KBM-7 (cell line): ENCODE results near the gene CYP4V2.

ENCODE experiments used
- DNase-seq: peaks from one replicate; pipeline ENCODE4 v3.0.0-alpha.2; 2015
- in situ Hi-C: fragments of 300-500 bp; cut with MboI; formaldehyde crosslinking; loops from 2 replicates; pipeline ENCODE4 v1.14.3; 2020; ENCODE audit warnings: low sequenced_read_pairs, low pct_unique_long_range_greater_than_20kb, mixed read lengths

The CYP4V2 gene

DNA sequence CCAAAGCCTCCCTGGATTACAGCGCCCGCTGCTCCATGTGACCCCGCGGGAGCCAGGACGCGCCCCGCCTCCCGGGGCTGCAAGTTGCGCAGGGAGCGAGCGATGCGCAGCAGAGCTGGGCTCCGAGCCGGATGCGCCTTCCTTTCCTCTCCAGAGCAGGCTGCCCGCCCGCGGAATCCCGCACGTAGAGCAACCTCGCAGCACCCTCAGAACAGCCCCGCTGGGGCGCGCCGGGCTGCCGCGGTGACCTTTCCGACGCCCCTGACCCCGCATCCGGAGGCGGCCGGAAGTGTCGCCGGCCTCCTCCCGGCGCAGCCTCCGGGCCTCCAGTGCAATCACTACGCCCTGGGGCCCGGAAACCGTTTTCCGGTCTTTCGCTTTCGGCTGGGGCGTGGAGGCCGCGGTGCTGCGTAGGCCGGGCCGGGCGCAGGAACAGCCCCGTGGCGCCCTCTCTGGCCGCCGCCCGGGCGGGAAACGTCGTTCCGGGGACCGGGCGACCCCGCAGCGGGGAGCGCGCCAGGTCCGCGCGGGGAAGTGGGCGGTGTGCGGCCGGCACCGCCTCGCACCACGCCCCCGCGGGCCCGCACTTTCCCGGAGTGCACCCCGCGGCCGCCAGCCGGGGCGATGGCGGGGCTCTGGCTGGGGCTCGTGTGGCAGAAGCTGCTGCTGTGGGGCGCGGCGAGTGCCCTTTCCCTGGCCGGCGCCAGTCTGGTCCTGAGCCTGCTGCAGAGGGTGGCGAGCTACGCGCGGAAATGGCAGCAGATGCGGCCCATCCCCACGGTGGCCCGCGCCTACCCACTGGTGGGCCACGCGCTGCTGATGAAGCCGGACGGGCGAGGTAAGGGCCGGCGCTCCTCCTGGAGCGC, at the start of gene CYP4V2:
TSS of gene CYP4V2 (plus strand) at position 368 of the 866 bp plus-strand sequence. CDS start at position 625, 257 bp downstream.
- in situ Hi-C loops = no loop called here
- DNase-seq = peak; percentile 87

GRCh38 chr4:186144198-186144945, 47.0 kb upstream of the CYP4V2 start:
- in situ Hi-C loops = no loop called here
- peak; percentile 21 for DNase-seq

GRCh38 chr4:186144946-186145569, 46.3 kb upstream of the CYP4V2 start:
- in situ Hi-C loops = no loop called here
- peak; percentile 56 for DNase-seq

GRCh38 chr4:186146458-186146857, 44.9 kb upstream of the CYP4V2 start:
- in situ Hi-C loops = no loop called here
- DNase-seq = no peak

- in situ Hi-C loops = no loop called here
- no peak for DNase-seq
These were observed 42.9 kb upstream of the CYP4V2 start for GRCh38 chr4:186148336-186148975.

DNA sequence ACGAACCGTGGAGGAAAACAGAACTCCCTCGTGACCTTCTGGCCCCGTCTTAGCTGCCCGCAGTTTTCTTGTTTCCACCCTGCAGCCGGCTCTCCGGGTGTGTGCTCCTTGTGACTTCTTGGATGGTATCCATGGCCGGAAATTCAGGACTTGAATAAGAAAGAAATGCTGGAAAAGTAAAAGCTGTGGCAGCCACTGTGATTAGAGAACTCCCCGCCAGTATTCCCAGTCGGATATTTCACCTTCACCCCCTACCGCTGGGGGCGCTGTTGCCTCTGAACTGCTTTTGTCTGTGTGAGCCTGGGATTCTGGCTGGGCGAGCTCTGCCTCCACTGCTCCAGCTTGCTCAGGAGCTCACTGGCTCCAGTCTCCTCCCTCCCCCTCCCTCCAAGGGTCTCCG, 41.5 kb upstream of the CYP4V2 start:
- DNase-seq = peak; percentile 52
- in situ Hi-C loops = no loop called here

DNA sequence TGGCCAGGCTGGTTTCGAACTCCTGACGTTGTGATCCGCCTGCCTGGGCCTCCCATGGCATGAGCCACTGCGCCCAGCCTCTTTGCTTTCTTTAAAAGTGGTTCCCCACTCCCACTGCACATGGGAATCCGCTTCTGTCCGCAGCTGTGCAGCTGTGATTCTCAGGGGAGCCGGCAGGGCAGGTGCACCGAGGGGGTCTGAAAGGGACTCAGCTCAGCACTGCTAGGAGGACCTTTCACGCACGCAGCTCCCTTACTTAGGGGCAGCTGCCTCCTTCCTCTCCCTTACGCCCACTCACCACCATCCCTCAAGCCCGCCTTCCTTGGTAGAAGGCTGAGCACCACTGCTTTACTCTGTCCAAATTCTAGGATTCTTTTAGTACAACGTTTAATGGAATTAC, 40.4 kb upstream of the CYP4V2 start:
- in situ Hi-C loops = no loop called here
- no peak for DNase-seq

DNA sequence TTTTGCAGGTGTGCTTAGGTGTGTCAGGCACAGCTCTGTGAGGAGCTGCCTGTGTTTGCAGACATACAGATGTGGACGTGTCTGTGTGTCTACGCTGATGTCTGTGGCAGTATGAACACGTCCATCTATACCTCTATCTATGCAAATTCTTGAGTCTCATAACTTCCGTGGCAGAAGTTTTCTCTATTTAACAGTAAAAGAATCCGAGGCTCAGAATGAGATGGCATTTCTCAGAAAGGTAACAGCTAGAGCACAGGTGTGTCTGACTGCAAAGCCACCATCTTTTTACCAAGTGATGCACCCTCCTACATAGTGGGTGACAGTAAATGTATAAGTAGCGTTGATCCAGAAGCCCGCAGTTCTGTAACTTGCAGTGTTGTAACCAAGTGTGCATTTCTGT, 39.9 kb upstream of the CYP4V2 start:
- no peak for DNase-seq
- in situ Hi-C loops = no loop called here

- in situ Hi-C loops = no loop called here
- no peak for DNase-seq
These were observed 33.1 kb upstream of the CYP4V2 start for GRCh38 chr4:186158021-186158813.

GRCh38 chr4:186158966-186159365, 32.4 kb upstream of the CYP4V2 start:
- in situ Hi-C loops = no loop called here
- DNase-seq = no peak

DNA sequence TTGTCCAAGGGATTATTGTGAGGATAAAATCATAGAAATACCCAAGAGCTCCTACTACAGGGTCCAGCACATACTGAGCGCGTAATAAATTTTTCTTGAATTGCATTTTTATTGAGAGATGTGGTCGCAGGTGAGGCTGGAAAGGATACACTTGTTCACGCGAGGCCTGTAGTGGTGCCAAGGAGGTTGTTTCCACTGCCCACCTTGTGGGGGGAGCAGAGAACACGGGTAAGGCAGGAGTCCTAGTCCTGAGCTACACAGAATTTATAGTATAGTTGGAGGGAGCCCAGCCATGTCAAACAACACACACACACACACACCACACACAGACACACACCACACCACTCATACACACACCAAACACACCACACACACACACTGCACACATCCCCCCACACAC, 31.8 kb upstream of the CYP4V2 start:
- in situ Hi-C loops = no loop called here
- DNase-seq = no peak

DNA sequence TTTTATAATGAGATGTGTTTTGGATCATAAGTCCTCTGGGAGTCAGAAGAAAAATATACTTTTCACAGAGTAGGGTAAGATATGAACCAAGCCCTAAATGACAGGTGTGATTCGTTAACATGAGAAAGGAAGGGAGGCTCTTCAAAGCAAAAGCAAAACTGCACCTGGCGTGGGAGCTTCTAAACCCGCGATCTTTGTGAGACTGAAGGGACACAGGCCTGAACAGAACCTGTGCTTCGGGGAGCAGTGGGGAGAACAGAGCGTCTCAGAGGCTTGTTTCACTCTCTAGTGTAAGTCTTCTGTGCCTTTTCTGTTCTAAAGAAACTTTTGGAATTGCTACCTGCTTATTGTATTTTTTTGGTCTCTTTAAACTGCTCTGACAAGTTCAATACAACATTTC, 30.2 kb upstream of the CYP4V2 start:
- DNase-seq = no peak
- in situ Hi-C loops = no loop called here

GRCh38 chr4:186166852-186167512, 24.4 kb upstream of the CYP4V2 start:
- DNase-seq = no peak
- in situ Hi-C loops = no loop called here

GRCh38 chr4:186167605-186168004, 23.8 kb upstream of the CYP4V2 start:
- in situ Hi-C loops = no loop called here
- no peak for DNase-seq

- in situ Hi-C loops = no loop called here
- no peak for DNase-seq
These were observed 22.6 kb upstream of the CYP4V2 start for GRCh38 chr4:186168750-186169149.

DNA sequence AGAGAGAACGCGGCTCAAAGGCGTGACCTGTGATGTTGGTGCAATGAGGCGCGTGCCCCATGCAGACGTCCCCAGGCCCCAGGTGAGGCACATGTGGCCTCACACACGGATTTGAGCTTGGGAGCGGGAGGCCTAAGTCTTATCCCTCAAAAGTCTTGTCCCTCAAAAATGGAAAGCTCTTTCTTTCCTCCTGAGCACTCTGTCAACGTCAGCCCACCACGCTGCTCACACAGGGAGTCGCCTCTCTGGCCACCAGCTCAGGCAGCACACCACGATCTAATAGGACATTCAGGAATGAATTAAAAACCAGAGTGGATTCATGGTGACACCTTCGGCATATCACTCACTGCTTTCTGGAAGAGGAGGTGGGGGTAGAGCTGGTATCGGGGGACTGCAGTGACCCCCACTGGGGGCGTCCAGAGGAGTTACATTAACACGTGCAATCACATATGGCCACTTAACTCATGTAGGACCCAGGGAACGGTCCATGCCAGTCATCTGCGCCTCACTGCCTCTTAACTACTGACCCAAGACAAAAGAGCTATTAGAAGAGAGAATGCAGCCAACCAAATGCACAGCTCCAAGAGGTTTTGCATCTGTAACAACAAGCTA, 21.9 kb upstream of the CYP4V2 start:
- in situ Hi-C loops = no loop called here

GRCh38 chr4:186169945-186170802, 21.2 kb upstream of the CYP4V2 start:
- no peak for DNase-seq

More for the DNA sequence above, 21.9 kb upstream of the CYP4V2 start:
- no peak for DNase-seq

More at GRCh38 chr4:186169945-186170802, 21.2 kb upstream of the CYP4V2 start:
- in situ Hi-C loops = no loop called here
